Transverse colon (tissue), 4 donors: ENCODE measurements around the gene SLFNL1. TPM values are rescaled to one million over a fixed set of nuclear protein-coding genes. Genes with fewer than 3 reads are reported as not detected.

Source experiments
- DNase-seq: peaks from one replicate; pipeline ENCODE4 v3.0.0-alpha.2; 2019
- H3K27ac ChIP-seq, 4 donors: fragments of 200-600 bp; sonication (generic); 2 replicates each; pipeline ENCODE4 v1.5.1; 2016 to 2018; ENCODE audit warnings: inconsistent platforms in 4 of 4
- H3K27me3 ChIP-seq: fragments of 200-600 bp; sonication (generic); 2 replicates; pipeline ENCODE4 v1.5.1; 2017; ENCODE audit warnings: inconsistent platforms
- H3K36me3 ChIP-seq, 4 donors: fragments of 200-600 bp; sonication (generic); 2 replicates each; pipeline ENCODE4 v1.5.1; 2017 to 2019; ENCODE audit warnings: inconsistent platforms in 4 of 4
- H3K4me1 ChIP-seq, 4 donors: fragments of 200-600 bp; sonication (generic); 2 replicates each; pipeline ENCODE4 v1.5.1; 2017 to 2020; ENCODE audit warnings: inconsistent platforms in 4 of 4
- H3K4me3 ChIP-seq, 4 donors: fragments of 200-600 bp; sonication (generic); 1 replicate in 1 of 4; 2 replicates in 3 of 4; pipeline versions ENCODE4 v1.5.1 to v1.6.1; 2017 to 2019; ENCODE audit warnings: inconsistent platforms in 4 of 4
- H3K9me3 ChIP-seq, 2 donors: fragments of 200-600 bp; sonication (generic); 2 replicates each; pipeline ENCODE4 v1.5.1; 2017 to 2019; ENCODE audit warnings: inconsistent platforms in 2 of 2
- CTCF ChIP-seq, 5 experiments: fragments of 200-600 bp in 3 of 5; fragments of 450-650 bp in 2 of 5; sonication (generic) in 3 of 5; IDR thresholded peaks; 1 replicate in 2 of 5; 2 replicates in 3 of 5; pipeline ENCODE4 v1.5.1; 2016 to 2017; ENCODE audit warnings: antibody characterized with exemption in 5 of 5, inconsistent platforms in 3 of 5, mild to moderate bottlenecking in 2 of 5, moderate library complexity in 1 of 5
- EP300 ChIP-seq: sonication (generic); formaldehyde crosslinking; IDR thresholded peaks from one replicate; pipeline ENCODE4 v1.6.1; 2017; ENCODE audit warnings: antibody characterized with exemption, low read depth
- POLR2A ChIP-seq: fragments of 450-650 bp; IDR thresholded peaks from one replicate; pipeline ENCODE4 v1.6.1; 2016; ENCODE audit warnings: antibody characterized with exemption, mild to moderate bottlenecking, moderate library complexity
- POLR2AphosphoS5 ChIP-seq, 3 donors: sonication (generic); formaldehyde crosslinking; IDR thresholded peaks; one replicate each; pipeline ENCODE4 v1.6.1; 2016; ENCODE audit warnings: antibody characterized with exemption in 3 of 3
- WGBS, 2 donors: methylation state at CpG; one replicate each; pipeline ENCODE4 v1.1.5; 2018; ENCODE audit warnings: low coverage in 1 of 2; 5-methylcytosine and 5-hydroxymethylcytosine counted together
- in situ Hi-C, 4 donors: fragments of 200-750 bp; cut with MboI; loops; one replicate each; pipeline versions ENCODE4 v1.15.0 to v1.15.1; 2017; ENCODE audit warnings: low sequenced_read_pairs in 3 of 4, low pct_ligation_motif_present in 1 of 4, low pct_unique_long_range_greater_than_20kb in 1 of 4
- intact Hi-C: fragments of 100-400 bp; cut with DNase I; formaldehyde crosslinking; loops from one replicate; pipeline ENCODE4 v1.15.1; 2023; ENCODE audit warnings: low total_unique reads
- total RNA-seq, 4 donors: library from RNA; depleted of rRNA; stranded (reverse); fragments of >200 nt; gene quantifications; one replicate each; pipeline ENCODE4 v1.1.0, GENCODE V29; 2016

SLFNL1 gene
- total RNA-seq, 4 donors from 2014 or later, result 0.55 to 3.0 (median 1.3) TPM; not detected in 1

- Histone ChIP-seq H3K27me3 (no peaks in the 10 kb centered on the region), H3K4me3 (no peak overlapping the region), H3K4me1 (no peaks in the 10 kb centered on the region), H3K9me3 (no peaks in the 10 kb centered on the region), H3K27ac (no peak overlapping the region), H3K36me3 (peaks cover 0 to 13% (median 0%) of the 10 kb centered on the region in 4 donors)
- intact Hi-C loops, result no loop called here
- no peak for TF ChIP-seq POLR2A
- no peak for TF ChIP-seq POLR2AphosphoS5 (IDR thresholded peaks at IDR 0.05)
- no peak for TF ChIP-seq CTCF (IDR thresholded peaks at IDR 0.05)
- TF ChIP-seq EP300, result no peak
- in situ Hi-C loops, result no loop called here
- no peak for DNase-seq
- WGBS, 2 donors, result 40 to 92% methylated on average over 1 to 7 of the region's 7 CpGs
Measured at GRCh38 chr1:41013796-41014195, 7.7 kb downstream of the SLFNL1 start.

GRCh38 chr1:41013024-41013423, 8.5 kb downstream of the SLFNL1 start:
- intact Hi-C loops, result no loop called here
- no peaks in the 10 kb centered on the region for H3K4me1 ChIP-seq

GRCh38 chr1:41010345-41010744, 11.2 kb downstream of the SLFNL1 start:
- H3K9me3 ChIP-seq, result no peaks in the 10 kb centered on the region
- in situ Hi-C loops, result no loop called here

More at GRCh38 chr1:41013024-41013423, 8.5 kb downstream of the SLFNL1 start:
- Histone ChIP-seq H3K9me3 (no peaks in the 10 kb centered on the region), H3K27me3 (no peaks in the 10 kb centered on the region), H3K27ac (no peak overlapping the region), H3K4me3 (no peak overlapping the region), H3K36me3 (peaks cover 0 to 15% (median 2%) of the 10 kb centered on the region in 4 donors)
- 82 to 91% methylated on average over 6 of the region's 6 CpGs for WGBS, 2 donors
- no peak for DNase-seq
- in situ Hi-C loops, result no loop called here
- no peak for TF ChIP-seq EP300
- TF ChIP-seq CTCF (IDR thresholded peaks at IDR 0.05), result no peak
- TF ChIP-seq POLR2A, result no peak
- no peak for TF ChIP-seq POLR2AphosphoS5 (IDR thresholded peaks at IDR 0.05)

GRCh38 chr1:41009466-41009865, 12.1 kb downstream of the SLFNL1 start:
- 88 to 94% methylated on average over 1 to 8 of the region's 8 CpGs for WGBS, 2 donors
- H3K4me3 ChIP-seq, result no peak overlapping the region
- H3K27me3 ChIP-seq, result no peaks in the 10 kb centered on the region
- no peak for DNase-seq
- no peaks in the 10 kb centered on the region for H3K9me3 ChIP-seq
- intact Hi-C loops, result no loop called here
- H3K4me1 ChIP-seq, result no peaks in the 10 kb centered on the region
- H3K27ac ChIP-seq, result no peak overlapping the region
- TF ChIP-seq POLR2A (no peak), EP300 (no peak), POLR2AphosphoS5 (IDR thresholded peaks at IDR 0.05) (no peak), CTCF (IDR thresholded peaks at IDR 0.05) (no peak)
- in situ Hi-C loops, result no loop called here
- peaks cover 0 to 15% (median 2%) of the 10 kb centered on the region in 4 donors for H3K36me3 ChIP-seq

More at GRCh38 chr1:41010345-41010744, 11.2 kb downstream of the SLFNL1 start:
- Histone ChIP-seq H3K36me3 (peaks cover 0 to 15% (median 2%) of the 10 kb centered on the region in 4 donors), H3K27me3 (no peaks in the 10 kb centered on the region), H3K4me3 (no peak overlapping the region), H3K4me1 (no peaks in the 10 kb centered on the region), H3K27ac (no peak overlapping the region)
- no peak for DNase-seq
- intact Hi-C loops, result no loop called here
- WGBS, 2 donors, result 71% methylated on average over 1 of the region's 1 CpG; no CpG with 5 or more reads in 1 of the 2 donors
- no peak for TF ChIP-seq EP300
- TF ChIP-seq POLR2AphosphoS5 (IDR thresholded peaks at IDR 0.05), result no peak
- no peak for TF ChIP-seq POLR2A
- no peak for TF ChIP-seq CTCF (IDR thresholded peaks at IDR 0.05)
